ENCODE measurements around the gene EXD1. TPM values are rescaled to one million over a fixed set of nuclear protein-coding genes. Genes with fewer than 3 reads are reported as not detected.

The EXD1 gene
- total and polyA plus RNA-seq, 9 of the 15 experiments (the other 6 are each of a cell fraction or from before 2014, with no cell fraction given): not detected

GRCh38 chr15:41161736-41162135, 68.8 kb downstream of the EXD1 start:
- no peaks in the 10 kb centered on the region; a peak in 1 of 5 replicates for H3K27me3 ChIP-seq (ENCODE audit: control insufficient read depth in 2 of 2, insufficient read depth in 2 of 2, low read length in 2 of 2)
- no peak overlapping the region for H3K9ac ChIP-seq (ENCODE audit: insufficient read depth in 1 of 2, low read depth in 2 of 2, low read length in 2 of 2)
- H3K27ac ChIP-seq (ENCODE audit: extremely low read depth, low read depth, low read length): no peak overlapping the region
- no peak overlapping the region for H3K4me2 ChIP-seq (ENCODE audit: insufficient read depth, low read length)
- FAIRE-seq (no peak), DNase-seq (ENCODE audit: extremely low read depth in 1 of 4, low spot score in 3 of 4) (no peak), ATAC-seq (no peak)
- no peaks in the 10 kb centered on the region for H3K9me3 ChIP-seq (replicated peaks; ENCODE audit: control insufficient read depth, insufficient read depth, low read depth, low read length)
- TF ChIP-seq GMEB1 (CRISPR knock-in tag; IDR thresholded peaks at IDR 0.05) (no peak), DPF2 (IDR thresholded peaks at IDR 0.05) (no peak), PHB (CRISPR knock-in tag; IDR thresholded peaks at IDR 0.05) (no peak), ZNF444 (CRISPR knock-in tag; IDR thresholded peaks at IDR 0.05) (no peak)
- no TSS peak for BruUV-seq (replicated peaks)
- no peaks in the 10 kb centered on the region for H3K9me1 ChIP-seq (ENCODE audit: control insufficient read depth, insufficient read depth, low read length)
- H3K36me3 ChIP-seq (ENCODE audit: control insufficient read depth, insufficient read depth, low read length): no peaks in the 10 kb centered on the region
- no peaks in the 10 kb centered on the region for H3K79me2 ChIP-seq (ENCODE audit: control insufficient read depth, insufficient read depth, low read length)
- ChIA-PET CTCF (ENCODE audit: low intra/inter-chr PET ratio) (no interaction called here), POLR2A (no interaction called here)
- no peak overlapping the region for H3K4me3 ChIP-seq
- WGBS (ENCODE audit: insufficient coverage, low coverage, missing lambda C conversion rate): 38% methylated on average over 1 of the region's 1 CpG
- intact Hi-C loops (cut with micrococcal nuclease) (no loop called here), in situ Hi-C loops (cut with MboI) (no loop called here)
- no peaks in the 10 kb centered on the region for H4K20me1 ChIP-seq (replicated peaks; ENCODE audit: control insufficient read depth, insufficient read depth, low read length)
- H2AFZ ChIP-seq (ENCODE audit: low read depth, low read length): no peak overlapping the region
- no peaks in the 10 kb centered on the region; a peak in 1 of 5 replicates for H3K4me1 ChIP-seq (replicated peaks in 1 of 2; ENCODE audit: control insufficient read depth in 2 of 2, insufficient read depth in 2 of 2, low read length in 2 of 2)

- no peak for ATAC-seq
- in situ Hi-C loops (cut with MboI): no loop called here
- no peak for FAIRE-seq
- Histone ChIP-seq H3K9ac (ENCODE audit: insufficient read depth in 1 of 2, low read depth in 2 of 2, low read length in 2 of 2) (no peak overlapping the region), H3K4me1 (replicated peaks in 1 of 2; ENCODE audit: control insufficient read depth in 2 of 2, insufficient read depth in 2 of 2, low read length in 2 of 2) (no peaks in the 10 kb centered on the region; a peak in 1 of 5 replicates), H3K36me3 (ENCODE audit: control insufficient read depth, insufficient read depth, low read length) (no peaks in the 10 kb centered on the region), H3K9me1 (ENCODE audit: control insufficient read depth, insufficient read depth, low read length) (no peaks in the 10 kb centered on the region), H3K9me3 (replicated peaks; ENCODE audit: control insufficient read depth, insufficient read depth, low read depth, low read length) (no peaks in the 10 kb centered on the region), H3K4me3 (no peak overlapping the region), H2AFZ (ENCODE audit: low read depth, low read length) (no peak overlapping the region), H3K27me3 (ENCODE audit: control insufficient read depth in 2 of 2, insufficient read depth in 2 of 2, low read length in 2 of 2) (no peaks in the 10 kb centered on the region; a peak in 1 of 5 replicates), H4K20me1 (replicated peaks; ENCODE audit: control insufficient read depth, insufficient read depth, low read length) (no peaks in the 10 kb centered on the region), H3K4me2 (ENCODE audit: insufficient read depth, low read length) (no peak overlapping the region), H3K27ac (ENCODE audit: extremely low read depth, low read depth, low read length) (no peak overlapping the region), H3K79me2 (ENCODE audit: control insufficient read depth, insufficient read depth, low read length) (no peaks in the 10 kb centered on the region)
- POLR2A ChIA-PET: no interaction called here
- intact Hi-C loops (cut with micrococcal nuclease): no loop called here
- BruUV-seq (replicated peaks): no TSS peak
- TF ChIP-seq CEBPG (CRISPR knock-in tag; IDR thresholded peaks at IDR 0.05) (no peak), CEBPG (tag; conservative IDR thresholded peaks at IDR 0.05 in 1 of 2, IDR thresholded peaks at IDR 0.05 in 1 of 2) (no peak), ZNF75A (CRISPR knock-in tag; IDR thresholded peaks at IDR 0.05) (no peak), KHSRP (IDR thresholded peaks at IDR 0.05) (no peak), KLF1 (tag; IDR thresholded peaks at IDR 0.05) (no peak), IRF2 (CRISPR knock-in tag; IDR thresholded peaks at IDR 0.05) (no peak), ATF3 (IDR thresholded peaks at IDR 0.05) (peak; percentile 44; the same call in 1 of the 2 replicates), ATF3 (CRISPR knock-in tag; conservative IDR thresholded peaks at IDR 0.05) (no peak)
- CTCF ChIA-PET (ENCODE audit: low intra/inter-chr PET ratio): no interaction called here
- DNase-seq (ENCODE audit: extremely low read depth in 1 of 4, low spot score in 3 of 4): no peak
- 37% methylated on average over 6 of the region's 6 CpGs for WGBS (ENCODE audit: insufficient coverage, low coverage, missing lambda C conversion rate)
Observed at GRCh38 chr15:41161336-41161735, 69.2 kb downstream of the EXD1 start.

All from K562 (cell line).